GM13976 (cell line): Measurements from ENCODE around the gene TPM3.

Experiments used
- DNase-seq: peaks from one replicate; pipeline ENCODE4 v3.0.0; 2012; ENCODE audit warnings: low spot score
- in situ Hi-C: fragments of 300-500 bp; cut with MboI; formaldehyde crosslinking; loops from one replicate; pipeline ENCODE4 v1.12.0; 2022; ENCODE audit warnings: low sequenced_read_pairs, mixed read lengths, inconsistent platforms; ENCODE audit not compliant: unreplicated experiment
- TF ChIP-seq, protein P1 (sequence below): IDR thresholded peaks from 2 replicates; pipeline ENCODE4 v1.5.1; 2012; ENCODE audit warnings: borderline replicate concordance, mild to moderate bottlenecking; ENCODE audit not compliant: insufficient read depth; ENCODE audit errors: extremely low read depth, missing control alignments, control extremely low read depth

Gene TPM3

DNA sequence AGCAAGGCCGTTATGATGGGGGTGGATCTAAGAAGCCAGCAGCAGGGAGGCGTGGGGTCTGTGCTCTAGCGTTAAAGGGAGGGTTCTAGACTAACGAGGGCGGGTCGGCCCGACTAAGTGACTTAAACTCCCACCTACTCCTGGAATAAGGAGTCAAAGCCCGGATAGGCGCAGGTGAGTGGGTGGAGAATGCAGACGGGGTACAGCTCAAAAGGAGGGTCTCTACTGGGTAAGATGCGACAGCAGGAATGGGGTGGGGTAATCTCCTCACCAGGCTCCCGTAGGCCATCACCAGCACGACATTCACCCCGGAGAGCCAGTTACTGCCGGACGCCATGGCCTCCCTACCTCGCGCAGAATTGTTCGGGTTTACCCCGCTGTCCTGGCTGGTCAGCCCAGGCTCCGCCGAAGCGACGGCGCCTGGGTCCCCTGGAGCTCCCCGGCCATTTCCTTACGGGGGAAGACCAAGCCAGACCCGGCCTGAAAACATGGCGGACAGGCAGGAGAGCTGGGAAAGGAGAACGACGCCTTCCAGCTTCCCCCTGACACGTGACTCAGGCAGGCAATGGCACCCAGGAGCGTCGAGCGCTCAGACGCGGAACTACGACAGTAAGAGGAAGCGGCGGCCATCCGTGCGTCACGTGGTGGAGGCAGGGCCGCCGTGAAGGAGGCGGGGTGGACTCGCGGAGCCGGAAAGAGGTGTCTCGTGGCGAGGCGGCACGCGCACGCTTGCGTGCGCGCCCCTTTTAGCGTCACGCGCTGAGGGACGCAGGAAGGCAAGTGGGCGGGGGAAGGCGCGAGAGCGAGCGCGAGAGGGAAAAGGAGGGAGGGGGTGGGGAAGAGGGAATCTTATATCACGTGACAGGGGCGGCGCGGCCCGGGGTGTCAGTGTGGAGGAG is 28.4 kb upstream of the TPM3 start, which contains the start of gene UBAP2L:
UBAP2L (plus strand) TSS at position 885 of the 899 bp plus-strand sequence. CDS start 4,169 bp downstream, outside the sequence.
- TF ChIP-seq, protein P1, sequence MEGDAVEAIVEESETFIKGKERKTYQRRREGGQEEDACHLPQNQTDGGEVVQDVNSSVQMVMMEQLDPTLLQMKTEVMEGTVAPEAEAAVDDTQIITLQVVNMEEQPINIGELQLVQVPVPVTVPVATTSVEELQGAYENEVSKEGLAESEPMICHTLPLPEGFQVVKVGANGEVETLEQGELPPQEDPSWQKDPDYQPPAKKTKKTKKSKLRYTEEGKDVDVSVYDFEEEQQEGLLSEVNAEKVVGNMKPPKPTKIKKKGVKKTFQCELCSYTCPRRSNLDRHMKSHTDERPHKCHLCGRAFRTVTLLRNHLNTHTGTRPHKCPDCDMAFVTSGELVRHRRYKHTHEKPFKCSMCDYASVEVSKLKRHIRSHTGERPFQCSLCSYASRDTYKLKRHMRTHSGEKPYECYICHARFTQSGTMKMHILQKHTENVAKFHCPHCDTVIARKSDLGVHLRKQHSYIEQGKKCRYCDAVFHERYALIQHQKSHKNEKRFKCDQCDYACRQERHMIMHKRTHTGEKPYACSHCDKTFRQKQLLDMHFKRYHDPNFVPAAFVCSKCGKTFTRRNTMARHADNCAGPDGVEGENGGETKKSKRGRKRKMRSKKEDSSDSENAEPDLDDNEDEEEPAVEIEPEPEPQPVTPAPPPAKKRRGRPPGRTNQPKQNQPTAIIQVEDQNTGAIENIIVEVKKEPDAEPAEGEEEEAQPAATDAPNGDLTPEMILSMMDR: no peak
- peak; percentile 95 for DNase-seq
- in situ Hi-C loops: no loop called here

DNA sequence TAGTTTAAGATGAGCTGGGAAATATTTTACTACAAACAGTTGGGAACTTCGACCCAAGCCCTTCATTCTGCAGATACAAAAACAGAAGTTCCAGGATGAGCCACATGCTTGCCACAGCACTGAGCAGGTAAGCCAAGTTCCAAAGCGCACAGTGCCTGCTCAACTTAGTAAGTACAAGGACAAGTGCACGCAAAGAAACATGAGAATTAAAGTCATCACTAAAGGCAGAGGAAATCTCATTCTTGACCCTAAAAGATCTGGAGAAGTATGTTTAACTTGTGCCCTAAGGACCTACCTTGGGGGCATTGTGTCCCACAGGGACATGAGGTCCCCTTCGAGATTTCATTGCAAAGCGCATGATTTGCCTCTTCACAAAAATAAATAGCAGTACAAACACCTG is 27.6 kb upstream of the TPM3 start:
- TF ChIP-seq, protein P1: no peak
- no peak for DNase-seq
- in situ Hi-C loops: no loop called here

DNA sequence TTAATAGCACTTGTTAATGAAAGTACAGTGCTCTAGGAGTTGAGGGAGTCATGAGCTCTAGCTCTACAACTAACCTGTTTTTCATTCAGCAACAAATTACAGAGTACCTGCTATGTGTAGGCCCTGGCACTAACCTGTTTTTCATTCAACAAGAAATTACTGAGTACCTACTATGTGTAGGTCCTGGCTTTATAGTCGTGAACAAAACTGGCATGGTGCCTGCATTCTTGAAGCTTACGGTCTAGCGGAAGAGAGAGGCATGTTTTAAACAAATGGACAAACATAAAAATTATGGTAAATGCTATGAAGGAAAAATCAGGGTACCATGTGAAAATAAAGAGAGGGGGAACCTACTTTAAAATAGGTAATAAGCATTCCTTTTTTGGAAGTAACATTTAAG is 26.6 kb upstream of the TPM3 start:
- no peak for DNase-seq
- TF ChIP-seq, protein P1: no peak
- in situ Hi-C loops: no loop called here

DNA sequence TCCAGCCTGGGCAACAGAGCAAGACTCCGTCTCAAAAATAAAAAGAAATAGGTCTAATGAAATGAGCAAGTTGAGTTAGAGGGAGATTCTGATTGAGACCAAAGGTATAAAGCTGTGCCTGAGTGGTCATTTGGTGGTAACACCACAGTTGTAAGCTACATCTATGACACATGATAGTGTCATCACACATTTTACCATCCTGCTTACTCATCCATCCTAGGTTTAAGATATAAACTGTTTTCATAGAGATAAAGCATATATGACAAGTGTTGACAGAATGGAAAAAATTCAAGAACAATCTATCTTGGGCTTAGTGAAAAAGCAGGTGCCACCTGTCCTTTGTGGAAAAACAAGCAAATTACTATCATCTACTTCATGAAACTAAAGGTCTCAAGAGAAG is 21.4 kb upstream of the TPM3 start:
- in situ Hi-C loops: no loop called here
- DNase-seq: no peak
- TF ChIP-seq, protein P1: no peak

DNA sequence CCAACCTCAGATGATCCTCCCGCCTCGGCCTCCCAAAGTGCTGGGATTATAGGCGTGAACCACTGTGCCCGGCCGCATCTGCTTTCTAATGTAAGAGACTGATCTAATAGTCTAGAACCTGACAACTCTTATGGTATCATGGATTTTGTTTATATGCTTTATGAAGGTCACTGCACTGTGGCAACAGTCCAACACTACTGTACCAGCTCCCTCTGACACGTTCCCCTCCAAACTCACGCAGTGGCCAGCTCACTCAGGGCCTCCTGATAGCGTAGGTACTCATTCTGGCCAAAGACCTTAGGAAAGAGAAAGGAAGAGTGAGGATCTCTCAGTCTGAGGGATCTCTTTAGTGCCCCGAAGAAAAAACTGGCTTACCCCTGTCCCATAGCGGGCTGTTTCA is 20.2 kb upstream of the TPM3 start:
- DNase-seq: no peak
- in situ Hi-C loops: no loop called here

DNA sequence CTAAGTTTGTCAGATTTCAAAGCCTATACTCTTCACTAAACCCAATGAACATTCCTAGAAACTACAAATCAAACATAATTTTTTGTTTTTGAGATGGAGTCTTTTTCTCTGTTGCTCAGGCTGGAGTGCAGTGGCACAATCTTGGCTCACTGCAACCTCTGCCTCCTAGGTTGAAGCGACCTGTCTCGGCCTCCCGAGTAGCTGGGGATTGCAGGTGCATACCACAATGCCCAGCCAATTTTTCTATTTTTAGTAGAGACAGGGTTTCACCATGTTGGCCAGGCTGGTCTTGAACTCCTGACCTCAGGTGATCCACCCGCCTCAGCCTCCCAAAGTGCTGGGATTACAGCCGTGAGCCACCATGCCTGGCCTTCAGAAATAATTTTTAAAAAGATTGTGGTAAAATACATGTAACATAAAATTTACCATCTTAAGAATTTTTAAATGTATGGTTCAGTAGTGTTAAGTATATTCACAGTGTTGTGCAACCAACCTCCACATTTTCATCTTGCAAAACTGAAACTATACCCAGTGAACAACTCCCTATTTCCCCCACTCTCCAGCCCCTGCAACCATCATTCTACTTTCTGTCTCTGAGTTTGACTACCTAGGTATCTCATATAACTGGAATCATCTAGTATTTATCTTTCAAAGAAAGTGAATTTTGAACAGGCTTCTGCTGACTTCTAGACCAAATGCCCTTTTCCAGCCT is 16.9 kb upstream of the TPM3 start:
- in situ Hi-C loops: no loop called here
- TF ChIP-seq, protein P1: no peak
- DNase-seq: no peak

More for the DNA sequence above, 20.2 kb upstream of the TPM3 start:
- TF ChIP-seq, protein P1: no peak
